Activated CD4-positive, alpha-beta T cell treated with anti-CD3 and anti-CD28 coated beads, Interleukin-2, amount 50 U/mL, for 1 hour (primary cell): ENCODE data around the gene ISLR.
"Not testable (repeated sequence)": the region's sequence is repeated elsewhere in the genome, so short reads cannot be mapped to it uniquely, and the experiment has no call there.

Experiments used
- DNase-seq: peaks from one replicate; pipeline ENCODE4 v3.0.0-alpha.2; 2020

ISLR gene

GRCh38 chr15:74137537-74137894 is 36.0 kb upstream of the ISLR start:
- DNase-seq: no peak

- DNase-seq: no peak
Observed at GRCh38 chr15:74138642-74139041, 34.9 kb upstream of the ISLR start.

- DNase-seq: no peak
Observed at GRCh38 chr15:74141591-74141990, 31.9 kb upstream of the ISLR start.

GRCh38 chr15:74144153-74144775 is 29.2 kb upstream of the ISLR start:
- no peak for DNase-seq

- no peak for DNase-seq
Observed at GRCh38 chr15:74146277-74146800, 27.2 kb upstream of the ISLR start.

GRCh38 chr15:74147051-74147450 is 26.5 kb upstream of the ISLR start:
- DNase-seq: no peak

- DNase-seq: no peak
Observed at GRCh38 chr15:74155766-74156417, 17.6 kb upstream of the ISLR start.

- DNase-seq: no peak
Observed at GRCh38 chr15:74156678-74157411, 16.7 kb upstream of the ISLR start.

- DNase-seq: no peak
Observed at GRCh38 chr15:74157868-74158827, 15.4 kb upstream of the ISLR start.

- DNase-seq: no peak
Observed at GRCh38 chr15:74158855-74159650, 14.5 kb upstream of the ISLR start.

- no peak for DNase-seq
Observed at GRCh38 chr15:74159773-74160172, 13.7 kb upstream of the ISLR start.

- not testable (repeated sequence) for DNase-seq
Observed at GRCh38 chr15:74160390-74160789, 13.1 kb upstream of the ISLR start.

- DNase-seq: not testable (repeated sequence)
Observed at GRCh38 chr15:74162195-74162536, 11.3 kb upstream of the ISLR start.

- no peak for DNase-seq
Observed at GRCh38 chr15:74165461-74165860, 8.0 kb upstream of the ISLR start.

- no peak for DNase-seq
Observed at GRCh38 chr15:74167891-74168331, 5.6 kb upstream of the ISLR start.

- DNase-seq: no peak
Observed at GRCh38 chr15:74168711-74169126, 4.8 kb upstream of the ISLR start.

GRCh38 chr15:74170071-74170844 is 3.3 kb upstream of the ISLR start:
- DNase-seq: no peak

GRCh38 chr15:74170875-74171578 is 2.5 kb upstream of the ISLR start:
- DNase-seq: no peak

- no peak for DNase-seq
Observed at GRCh38 chr15:74171965-74172541, 1.5 kb upstream of the ISLR start.
